Mesenchymal stem cell (in vitro differentiated cells and primary cell): ENCODE results near the gene TRIM66.
A peak's percentile ranks its signal among the peaks of the same experiment; 100 is the strongest.

Source experiments
- DNase-seq: peaks from one replicate; pipeline ENCODE4 v3.0.0-alpha.2; 2013
- H2AFZ ChIP-seq: one replicate; pipeline ENCODE4 v1.6.1; 2013; ENCODE audit warnings: low read depth, mild to moderate bottlenecking, control low read depth, inconsistent platforms, low read length, moderate library complexity
- H2AK5ac ChIP-seq: 2 replicates; pipeline ENCODE4 v1.6.1; 2013; ENCODE audit warnings: low read length, moderate library complexity, mild to moderate bottlenecking, inconsistent platforms; ENCODE audit not compliant: severe bottlenecking
- H2BK120ac ChIP-seq: one replicate; pipeline ENCODE4 v1.6.1; 2013; ENCODE audit warnings: low read depth, mild to moderate bottlenecking, inconsistent platforms, low read length, moderate library complexity
- H2BK12ac ChIP-seq, 2 experiments: one replicate each; pipeline ENCODE4 v1.6.1; 2013; ENCODE audit warnings: inconsistent platforms in 2 of 2, low read length in 2 of 2, mild to moderate bottlenecking in 2 of 2, moderate library complexity in 2 of 2, control low read depth in 1 of 2
- H2BK15ac ChIP-seq: one replicate; pipeline ENCODE4 v1.6.1; 2013; ENCODE audit warnings: mild to moderate bottlenecking, low read depth, inconsistent platforms; ENCODE audit not compliant: poor library complexity, severe bottlenecking
- H2BK5ac ChIP-seq: 2 replicates; pipeline ENCODE4 v1.6.1; 2013; ENCODE audit warnings: low read depth, mild to moderate bottlenecking, low read length, control low read depth, inconsistent platforms; ENCODE audit not compliant: poor library complexity, severe bottlenecking
- H3K14ac ChIP-seq, 2 experiments: one replicate each; pipeline ENCODE4 v1.6.1; 2013; ENCODE audit warnings: inconsistent platforms in 2 of 2, low read length in 2 of 2, control low read depth in 1 of 2, mild to moderate bottlenecking in 1 of 2, moderate library complexity in 1 of 2
- H3K18ac ChIP-seq, 2 experiments: one replicate each; pipeline ENCODE4 v1.6.1; 2013; ENCODE audit warnings: inconsistent platforms in 2 of 2, low read length in 2 of 2, control low read depth in 1 of 2, low read depth in 1 of 2, mild to moderate bottlenecking in 1 of 2
- H3K23ac ChIP-seq, 2 experiments: one replicate each; pipeline ENCODE4 v1.6.1; 2013; ENCODE audit warnings: inconsistent platforms in 2 of 2, low read length in 2 of 2, mild to moderate bottlenecking in 2 of 2, moderate library complexity in 2 of 2, control low read depth in 1 of 2
- H3K27ac ChIP-seq: 2 replicates; pipeline ENCODE4 v1.5.1; 2013; ENCODE audit warnings: mild to moderate bottlenecking, moderate library complexity, low read length, control low read depth, inconsistent platforms; ENCODE audit not compliant: poor library complexity, severe bottlenecking
- H3K27me3 ChIP-seq, 2 experiments: 2 replicates each; pipeline versions ENCODE4 v1.6.1 to v1.7.0; 2013; ENCODE audit warnings: low read length in 2 of 2, mild to moderate bottlenecking in 2 of 2, moderate library complexity in 2 of 2, control low read depth in 1 of 2, inconsistent platforms in 1 of 2; ENCODE audit not compliant: control insufficient read depth in 1 of 2, insufficient read depth in 1 of 2
- H3K36me3 ChIP-seq, 2 experiments: 2 replicates each; pipeline versions ENCODE4 v1.6.1 to v1.7.0; 2013; ENCODE audit warnings: low read length in 2 of 2, control low read depth in 1 of 2, inconsistent platforms in 1 of 2, low read depth in 1 of 2, mild to moderate bottlenecking in 1 of 2; ENCODE audit not compliant: insufficient read depth in 2 of 2, control insufficient read depth in 1 of 2
- H3K4ac ChIP-seq, 2 experiments: one replicate each; pipeline ENCODE4 v1.6.1; 2013; ENCODE audit warnings: inconsistent platforms in 2 of 2, low read length in 2 of 2, mild to moderate bottlenecking in 2 of 2, moderate library complexity in 2 of 2, control low read depth in 1 of 2, low read depth in 1 of 2
- H3K4me1 ChIP-seq: 2 replicates; pipeline ENCODE4 v1.6.1; 2013; ENCODE audit warnings: low read depth, low read length, control low read depth; ENCODE audit not compliant: control insufficient read depth, insufficient read depth
- H3K4me2 ChIP-seq: 2 replicates; pipeline ENCODE4 v1.6.1; 2013; ENCODE audit warnings: low read length, mild to moderate bottlenecking, inconsistent platforms; ENCODE audit not compliant: poor library complexity, severe bottlenecking
- H3K4me3 ChIP-seq, 2 experiments: 2 replicates each; pipeline versions ENCODE4 v1.5.1 to v1.7.0; 2013; ENCODE audit warnings: low read length in 2 of 2, mild to moderate bottlenecking in 2 of 2, control low read depth in 1 of 2, low read depth in 1 of 2; ENCODE audit not compliant: insufficient read depth in 1 of 2
- H3K79me1 ChIP-seq: replicated peaks from 2 replicates; pipeline ENCODE4 v1.6.1; 2013; ENCODE audit warnings: mild to moderate bottlenecking, control low read depth, low read length, inconsistent platforms; ENCODE audit not compliant: poor library complexity, severe bottlenecking
- H3K9ac ChIP-seq: 2 replicates; pipeline ENCODE4 v1.7.0; 2013; ENCODE audit warnings: mild to moderate bottlenecking, low read length, moderate library complexity
- H3K9me3 ChIP-seq: 2 replicates; pipeline ENCODE4 v1.7.0; 2013; ENCODE audit warnings: mild to moderate bottlenecking, low read length; ENCODE audit not compliant: control insufficient read depth
- H4K8ac ChIP-seq: one replicate; pipeline ENCODE4 v1.6.1; 2013; ENCODE audit warnings: inconsistent platforms, mild to moderate bottlenecking, low read length, moderate library complexity
- H4K91ac ChIP-seq: one replicate; pipeline ENCODE4 v1.6.1; 2013; ENCODE audit warnings: mild to moderate bottlenecking, low read length, inconsistent platforms
- WGBS: methylation state at CpG from one replicate; pipeline ENCODE4 v1.1.7; 2013; ENCODE audit warnings: mixed read lengths; 5-methylcytosine and 5-hydroxymethylcytosine counted together

The TRIM66 gene

GRCh38 chr11:8683115-8683807, 796 bp upstream of the TRIM66 start:
- peak overlapping the region in 1 of 2 experiments; percentile 93 for H3K14ac ChIP-seq
- peak overlapping the region; percentile 84 for H4K91ac ChIP-seq
- H2BK15ac ChIP-seq = no peak overlapping the region
- peak overlapping the region; percentile 35 for H3K4me2 ChIP-seq
- no peaks in the 10 kb centered on the region for H3K27me3 ChIP-seq
- peak overlapping the region in 1 of 2 experiments; percentile 49 for H2BK12ac ChIP-seq
- DNase-seq = no peak
- peaks cover 11% of the 10 kb centered on the region for H3K4me1 ChIP-seq
- peak overlapping the region; percentile 92 for H2BK120ac ChIP-seq
- no peaks in the 10 kb centered on the region for H3K9me3 ChIP-seq
- H3K4me3 ChIP-seq = peak overlapping the region; percentile 79 to 99
- H3K23ac ChIP-seq = no peak overlapping the region
- H3K4ac ChIP-seq = peak overlapping the region; percentile 79 to 93
- no peak overlapping the region for H2AFZ ChIP-seq
- H4K8ac ChIP-seq = peak overlapping the region; percentile 86
- H3K79me1 ChIP-seq = peaks cover 6% of the 10 kb centered on the region
- H3K27ac ChIP-seq = peak overlapping the region; percentile 73
- 7% methylated on average over 27 of the region's 27 CpGs for WGBS
- H2BK5ac ChIP-seq = peak overlapping the region; percentile 85
- H3K9ac ChIP-seq = peak overlapping the region; percentile 100
- peaks cover 25 to 60% of the 10 kb centered on the region in 2 experiments for H3K36me3 ChIP-seq
- H2AK5ac ChIP-seq = peak overlapping the region; percentile 71
- H3K18ac ChIP-seq = peak overlapping the region; percentile 94 to 98

- Histone ChIP-seq H4K8ac (peak overlapping the region; percentile 98), H2BK12ac (no peak overlapping the region), H3K4me2 (peak overlapping the region; percentile 91), H3K9me3 (no peaks in the 10 kb centered on the region), H2AK5ac (peak overlapping the region; percentile 81), H3K36me3 (peaks cover 21 to 60% of the 10 kb centered on the region in 2 experiments), H3K9ac (peak overlapping the region; percentile 100), H4K91ac (peak overlapping the region; percentile 88), H2BK5ac (no peak overlapping the region), H2AFZ (peak overlapping the region; percentile 43), H3K4me3 (peak overlapping the region; percentile 93 to 99), H3K23ac (peak overlapping the region in 1 of 2 experiments; percentile 32), H3K4me1 (peaks cover 6% of the 10 kb centered on the region), H3K18ac (peak overlapping the region; percentile 93 to 98), H3K27me3 (no peaks in the 10 kb centered on the region), H3K27ac (peak overlapping the region; percentile 91), H3K14ac (peak overlapping the region in 1 of 2 experiments; percentile 97), H2BK120ac (peak overlapping the region; percentile 39), H2BK15ac (no peak overlapping the region), H3K4ac (peak overlapping the region; percentile 93 to 97), H3K79me1 (peaks cover 6% of the 10 kb centered on the region)
- no peak for DNase-seq
- 31% methylated on average over 13 of the region's 14 CpGs for WGBS
Observed at GRCh38 chr11:8681837-8682302, 595 bp downstream of the TRIM66 start.

- Histone ChIP-seq H3K79me1 (peaks cover 1% of the 10 kb centered on the region), H3K14ac (no peak overlapping the region), H3K4me3 (no peak overlapping the region), H2BK15ac (no peak overlapping the region), H4K91ac (no peak overlapping the region), H2BK12ac (no peak overlapping the region), H2AK5ac (no peak overlapping the region), H3K27ac (no peak overlapping the region), H3K4me2 (no peak overlapping the region), H2AFZ (no peak overlapping the region), H3K9ac (no peak overlapping the region), H2BK5ac (no peak overlapping the region), H3K23ac (no peak overlapping the region), H3K27me3 (no peaks in the 10 kb centered on the region), H4K8ac (no peak overlapping the region), H3K36me3 (peaks cover 10 to 33% of the 10 kb centered on the region in 2 experiments), H3K18ac (no peak overlapping the region), H3K4me1 (peaks cover 3% of the 10 kb centered on the region), H3K9me3 (no peaks in the 10 kb centered on the region), H3K4ac (no peak overlapping the region), H2BK120ac (no peak overlapping the region)
- DNase-seq = no peak
- WGBS = 100% methylated on average over 1 of the region's 1 CpG
Observed at GRCh38 chr11:8679006-8679405, 3.5 kb downstream of the TRIM66 start.

GRCh38 chr11:8676458-8676857, 6.0 kb downstream of the TRIM66 start:
- Histone ChIP-seq H3K4me1 (peaks cover 6% of the 10 kb centered on the region), H3K23ac (no peak overlapping the region), H3K9me3 (no peaks in the 10 kb centered on the region), H3K4ac (no peak overlapping the region), H3K14ac (no peak overlapping the region), H3K4me2 (no peak overlapping the region), H3K9ac (no peak overlapping the region), H4K8ac (no peak overlapping the region), H3K79me1 (peaks cover under 1% of the 10 kb centered on the region), H3K36me3 (peaks cover 4 to 30% of the 10 kb centered on the region in 2 experiments), H2BK15ac (no peak overlapping the region), H2AK5ac (no peak overlapping the region), H2BK12ac (no peak overlapping the region), H3K27ac (no peak overlapping the region), H4K91ac (no peak overlapping the region), H2AFZ (no peak overlapping the region), H3K18ac (no peak overlapping the region), H3K4me3 (no peak overlapping the region), H2BK5ac (no peak overlapping the region), H2BK120ac (no peak overlapping the region), H3K27me3 (no peaks in the 10 kb centered on the region)
- DNase-seq = no peak
- WGBS = 100% methylated on average over 1 of the region's 1 CpG
